ENCODE data around the gene PLEKHA6. TPM values are rescaled to one million over a fixed set of nuclear protein-coding genes. Genes with fewer than 3 reads are reported as not detected.
A peak's percentile ranks its signal among the peaks of the same experiment; 100 is the strongest.

Gene PLEKHA6
- total RNA-seq, 1 experiment from 2014 or later = not detected

GRCh38 chr1:204366759-204367158, 7.0 kb upstream of the PLEKHA6 start:
- DNase-seq = no peak
- no peaks in the 10 kb centered on the region for H3K9me3 ChIP-seq
- H3K4me3 ChIP-seq = no peak overlapping the region
- H3K36me3 ChIP-seq = no peaks in the 10 kb centered on the region
- peaks cover 7% of the 10 kb centered on the region; the same call in 1 of the 2 replicates for H3K27me3 ChIP-seq

GRCh38 chr1:204363335-204364114, 3.8 kb upstream of the PLEKHA6 start:
- DNase-seq = peak; percentile 30
- Histone ChIP-seq H3K36me3 (no peaks in the 10 kb centered on the region), H3K4me3 (peak overlapping the region; percentile 14), H3K9me3 (no peaks in the 10 kb centered on the region), H3K27me3 (peaks cover 3% of the 10 kb centered on the region; the same call in 1 of the 2 replicates)

- Histone ChIP-seq H3K9me3 (no peaks in the 10 kb centered on the region), H3K4me3 (no peak overlapping the region), H3K27me3 (peaks cover 3% of the 10 kb centered on the region; the same call in 1 of the 2 replicates), H3K36me3 (no peaks in the 10 kb centered on the region)
- DNase-seq = no peak
Measured at GRCh38 chr1:204362984-204363334, 3.2 kb upstream of the PLEKHA6 start.

GRCh38 chr1:204361781-204362180, 2.1 kb upstream of the PLEKHA6 start:
- DNase-seq = no peak
- no peak overlapping the region for H3K4me3 ChIP-seq
- H3K36me3 ChIP-seq = no peaks in the 10 kb centered on the region
- H3K27me3 ChIP-seq = peaks cover 3% of the 10 kb centered on the region; the same call in 1 of the 2 replicates
- no peaks in the 10 kb centered on the region for H3K9me3 ChIP-seq

- H3K27me3 ChIP-seq = peaks cover 3% of the 10 kb centered on the region; the same call in 1 of the 2 replicates
- H3K36me3 ChIP-seq = no peaks in the 10 kb centered on the region
- DNase-seq = no peak
- H3K4me3 ChIP-seq = no peak overlapping the region
- no peaks in the 10 kb centered on the region for H3K9me3 ChIP-seq
Measured at GRCh38 chr1:204361341-204361771, 1.6 kb upstream of the PLEKHA6 start.

- Histone ChIP-seq H3K36me3 (no peaks in the 10 kb centered on the region), H3K4me3 (no peak overlapping the region), H3K9me3 (no peaks in the 10 kb centered on the region), H3K27me3 (peaks cover 3% of the 10 kb centered on the region; the same call in 1 of the 2 replicates)
- DNase-seq = no peak
Measured at GRCh38 chr1:204360314-204360713, 585 bp upstream of the PLEKHA6 start.

GRCh38 chr1:204359131-204359473, 627 bp downstream of the PLEKHA6 start:
- Histone ChIP-seq H3K4me3 (no peak overlapping the region), H3K27me3 (peaks cover 3% of the 10 kb centered on the region; the same call in 1 of the 2 replicates), H3K9me3 (no peaks in the 10 kb centered on the region), H3K36me3 (no peaks in the 10 kb centered on the region)
- no peak for DNase-seq

GRCh38 chr1:204358605-204359004, 1.1 kb downstream of the PLEKHA6 start:
- DNase-seq = no peak
- Histone ChIP-seq H3K4me3 (no peak overlapping the region), H3K9me3 (no peaks in the 10 kb centered on the region), H3K27me3 (no peaks in the 10 kb centered on the region), H3K36me3 (no peaks in the 10 kb centered on the region)

- DNase-seq = peak; percentile 86
- Histone ChIP-seq H3K9me3 (no peaks in the 10 kb centered on the region), H3K27me3 (no peaks in the 10 kb centered on the region), H3K36me3 (no peaks in the 10 kb centered on the region), H3K4me3 (no peak overlapping the region)
Measured at GRCh38 chr1:204357551-204358490, 1.9 kb downstream of the PLEKHA6 start.

GRCh38 chr1:204356997-204357396, 2.7 kb downstream of the PLEKHA6 start:
- Histone ChIP-seq H3K36me3 (no peaks in the 10 kb centered on the region), H3K4me3 (no peak overlapping the region), H3K27me3 (no peaks in the 10 kb centered on the region), H3K9me3 (no peaks in the 10 kb centered on the region)
- no peak for DNase-seq

- H3K9me3 ChIP-seq = no peaks in the 10 kb centered on the region
- H3K4me3 ChIP-seq = no peak overlapping the region
- no peak for DNase-seq
- no peaks in the 10 kb centered on the region for H3K27me3 ChIP-seq
- H3K36me3 ChIP-seq = no peaks in the 10 kb centered on the region
Measured at GRCh38 chr1:204355913-204356312, 3.8 kb downstream of the PLEKHA6 start.

GRCh38 chr1:204354579-204354978, 5.2 kb downstream of the PLEKHA6 start:
- Histone ChIP-seq H3K4me3 (no peak overlapping the region), H3K9me3 (no peaks in the 10 kb centered on the region), H3K36me3 (no peaks in the 10 kb centered on the region), H3K27me3 (no peaks in the 10 kb centered on the region)
- no peak for DNase-seq

- no peak for DNase-seq
- H3K4me3 ChIP-seq = no peak overlapping the region
- H3K27me3 ChIP-seq = no peaks in the 10 kb centered on the region
- H3K36me3 ChIP-seq = no peaks in the 10 kb centered on the region
- no peaks in the 10 kb centered on the region for H3K9me3 ChIP-seq
Measured at GRCh38 chr1:204353213-204353910, 6.4 kb downstream of the PLEKHA6 start.

- DNase-seq = no peak
- H3K27me3 ChIP-seq = no peaks in the 10 kb centered on the region
- H3K9me3 ChIP-seq = no peaks in the 10 kb centered on the region
- no peak overlapping the region for H3K4me3 ChIP-seq
- no peaks in the 10 kb centered on the region for H3K36me3 ChIP-seq
Measured at GRCh38 chr1:204350857-204351573, 8.7 kb downstream of the PLEKHA6 start.

- H3K9me3 ChIP-seq = no peaks in the 10 kb centered on the region
- no peak overlapping the region for H3K4me3 ChIP-seq
- H3K27me3 ChIP-seq = no peaks in the 10 kb centered on the region
- no peaks in the 10 kb centered on the region for H3K36me3 ChIP-seq
- DNase-seq = no peak
Measured at GRCh38 chr1:204350312-204350711, 9.4 kb downstream of the PLEKHA6 start.

GRCh38 chr1:204349602-204350001, 10.1 kb downstream of the PLEKHA6 start:
- H3K9me3 ChIP-seq = no peaks in the 10 kb centered on the region
- H3K36me3 ChIP-seq = no peaks in the 10 kb centered on the region
- H3K4me3 ChIP-seq = no peak overlapping the region
- no peak for DNase-seq
- H3K27me3 ChIP-seq = no peaks in the 10 kb centered on the region

Data from MG63 (cell line).